Upper lobe of left lung (tissue), 6 donors: ENCODE measurements around the gene ZCCHC7. TPM values are rescaled to one million over a fixed set of nuclear protein-coding genes. Genes with fewer than 3 reads are reported as not detected.

ENCODE experiments used
- ATAC-seq, 2 donors: fragments of 200-7000 bp; cut with Tn5 transposase; one replicate each; pipeline ENCODE4 v1.9.1; 2022; ENCODE audit warnings: mild to moderate bottlenecking in 2 of 2, moderate library complexity in 2 of 2; ENCODE audit not compliant: low FRiP score in 2 of 2
- DNase-seq, 2 donors: peaks; one replicate each; pipeline ENCODE4 v3.0.0-alpha.2; 2019 to 2020
- H3K27ac ChIP-seq, 4 donors: fragments of 200-600 bp; sonication (generic); one replicate each; pipeline ENCODE4 v1.5.1; 2016 to 2019
- H3K27me3 ChIP-seq, 4 donors: fragments of 200-600 bp; sonication (generic); one replicate each; pipeline ENCODE4 v1.5.1; 2017 to 2019
- H3K36me3 ChIP-seq, 4 donors: fragments of 200-600 bp; sonication (generic); one replicate each; pipeline ENCODE4 v1.5.1; 2016 to 2019
- H3K4me1 ChIP-seq, 4 donors: fragments of 200-600 bp; sonication (generic); one replicate each; pipeline ENCODE4 v1.5.1; 2018 to 2019
- H3K4me3 ChIP-seq, 4 donors: fragments of 200-600 bp; sonication (generic); one replicate each; pipeline ENCODE4 v1.5.1; 2017 to 2019; ENCODE audit warnings: mild to moderate bottlenecking in 2 of 4, moderate library complexity in 1 of 4
- H3K9me3 ChIP-seq, 4 donors: fragments of 200-600 bp; sonication (generic); one replicate each; pipeline ENCODE4 v1.5.1; 2018 to 2019
- EP300 ChIP-seq, 4 donors: sonication (generic); formaldehyde crosslinking; IDR thresholded peaks; one replicate each; pipeline ENCODE4 v1.5.1; 2017; ENCODE audit warnings: antibody characterized with exemption in 4 of 4, control low read depth in 2 of 4
- POLR2A ChIP-seq, 4 donors: fragments of 450-650 bp; IDR thresholded peaks; one replicate each; pipeline ENCODE4 v1.5.1; 2016 to 2017; ENCODE audit warnings: antibody characterized with exemption in 4 of 4, mild to moderate bottlenecking in 2 of 4
- POLR2AphosphoS5 ChIP-seq, 2 donors: sonication (generic); formaldehyde crosslinking; IDR thresholded peaks; one replicate each; pipeline ENCODE4 v1.5.1; 2017; ENCODE audit warnings: antibody characterized with exemption in 2 of 2
- WGBS, 2 donors: methylation state at CpG; one replicate each; pipeline ENCODE4 v1.1.5; 2017 to 2018; 5-methylcytosine and 5-hydroxymethylcytosine counted together
- total RNA-seq, 6 donors: library from RNA; depleted of rRNA in 4 of 6; stranded (reverse); fragments of >200 nt in 4 of 6; gene quantifications; one replicate each; pipeline versions ENCODE4 v1.1.0 to v1.2.1, GENCODE V29; 2016 to 2021
- TF ChIP-seq, protein P1 (sequence below), 6 experiments: fragments of 450-650 bp in 4 of 6; fragments of 200-600 bp in 2 of 6; sonication (generic) in 2 of 6; IDR thresholded peaks; one replicate each; pipeline ENCODE4 v1.5.1; 2016 to 2019; ENCODE audit warnings: antibody characterized with exemption in 6 of 6
- donor health status: DM: no; HTN: no; CAD: no; lungs with moderate emphysema.
- donor health status: DM: no; HTN: yes; CAD: no; lungs with severe emphysema.

Gene ZCCHC7
- total RNA-seq, 6 donors from 2014 or later = 11.1 to 44.0 (median 18.7) TPM

DNA sequence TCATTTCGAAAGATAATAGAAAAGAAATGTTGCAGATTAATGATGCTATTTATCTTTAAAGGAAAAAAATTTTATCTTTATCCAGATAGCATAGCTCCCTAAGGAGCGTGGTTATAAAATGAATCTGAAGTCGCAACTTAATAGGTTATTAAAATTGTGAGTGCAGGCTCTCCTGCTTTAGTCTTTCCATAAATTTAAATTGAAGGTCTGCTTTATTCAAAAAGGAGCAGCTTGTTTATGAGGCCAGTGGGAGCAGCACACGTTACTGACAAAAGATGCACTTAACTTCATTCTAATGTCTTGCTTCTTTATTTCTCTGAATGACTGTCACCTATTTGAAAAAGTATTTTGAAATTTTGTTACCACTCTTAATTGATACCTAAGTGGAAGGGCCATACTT is 95.0 kb downstream of the ZCCHC7 start:
- no peak for TF ChIP-seq POLR2A (IDR thresholded peaks at IDR 0.05)
- no peak for TF ChIP-seq POLR2AphosphoS5 (IDR thresholded peaks at IDR 0.05)
- no peaks in the 10 kb centered on the region for H3K36me3 ChIP-seq
- H3K4me1 ChIP-seq = no peaks in the 10 kb centered on the region
- ATAC-seq = no peak
- WGBS, 2 donors = 92 to 94% methylated on average over 4 of the region's 4 CpGs
- H3K27me3 ChIP-seq = no peaks in the 10 kb centered on the region
- no peaks in the 10 kb centered on the region for H3K9me3 ChIP-seq
- H3K4me3 ChIP-seq = no peak overlapping the region
- no peak overlapping the region for H3K27ac ChIP-seq
- no peak for DNase-seq

DNA sequence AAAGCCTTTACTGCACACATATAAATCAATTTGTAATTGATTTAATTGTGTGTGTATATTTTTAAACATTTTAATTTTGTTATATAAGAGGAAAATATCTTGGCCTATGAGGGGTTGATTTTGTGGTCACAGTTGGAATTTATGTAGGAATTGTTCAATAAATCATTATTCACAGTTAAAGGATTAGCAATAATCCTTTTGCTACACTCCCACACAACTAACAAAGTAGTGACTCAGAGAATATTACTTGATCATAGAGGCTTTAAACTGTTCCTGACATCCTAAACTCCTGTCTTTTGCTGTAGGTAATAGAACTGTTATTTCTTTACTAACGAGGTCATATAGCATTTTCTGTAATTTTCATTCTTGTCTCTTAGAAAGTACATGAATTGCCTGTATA is 95.5 kb downstream of the ZCCHC7 start:
- Histone ChIP-seq H3K4me3 (no peak overlapping the region), H3K4me1 (no peaks in the 10 kb centered on the region), H3K27me3 (no peaks in the 10 kb centered on the region), H3K36me3 (no peaks in the 10 kb centered on the region), H3K27ac (no peak overlapping the region), H3K9me3 (no peaks in the 10 kb centered on the region)
- no peak for ATAC-seq
- 91 to 97% methylated on average over 1 of the region's 1 CpG for WGBS, 2 donors
- TF ChIP-seq, protein P1, sequence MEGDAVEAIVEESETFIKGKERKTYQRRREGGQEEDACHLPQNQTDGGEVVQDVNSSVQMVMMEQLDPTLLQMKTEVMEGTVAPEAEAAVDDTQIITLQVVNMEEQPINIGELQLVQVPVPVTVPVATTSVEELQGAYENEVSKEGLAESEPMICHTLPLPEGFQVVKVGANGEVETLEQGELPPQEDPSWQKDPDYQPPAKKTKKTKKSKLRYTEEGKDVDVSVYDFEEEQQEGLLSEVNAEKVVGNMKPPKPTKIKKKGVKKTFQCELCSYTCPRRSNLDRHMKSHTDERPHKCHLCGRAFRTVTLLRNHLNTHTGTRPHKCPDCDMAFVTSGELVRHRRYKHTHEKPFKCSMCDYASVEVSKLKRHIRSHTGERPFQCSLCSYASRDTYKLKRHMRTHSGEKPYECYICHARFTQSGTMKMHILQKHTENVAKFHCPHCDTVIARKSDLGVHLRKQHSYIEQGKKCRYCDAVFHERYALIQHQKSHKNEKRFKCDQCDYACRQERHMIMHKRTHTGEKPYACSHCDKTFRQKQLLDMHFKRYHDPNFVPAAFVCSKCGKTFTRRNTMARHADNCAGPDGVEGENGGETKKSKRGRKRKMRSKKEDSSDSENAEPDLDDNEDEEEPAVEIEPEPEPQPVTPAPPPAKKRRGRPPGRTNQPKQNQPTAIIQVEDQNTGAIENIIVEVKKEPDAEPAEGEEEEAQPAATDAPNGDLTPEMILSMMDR (IDR thresholded peaks at IDR 0.05) = no peak
- TF ChIP-seq EP300 (IDR thresholded peaks at IDR 0.05) (no peak), POLR2A (IDR thresholded peaks at IDR 0.05) (no peak), POLR2AphosphoS5 (IDR thresholded peaks at IDR 0.05) (no peak)
- no peak for DNase-seq

DNA sequence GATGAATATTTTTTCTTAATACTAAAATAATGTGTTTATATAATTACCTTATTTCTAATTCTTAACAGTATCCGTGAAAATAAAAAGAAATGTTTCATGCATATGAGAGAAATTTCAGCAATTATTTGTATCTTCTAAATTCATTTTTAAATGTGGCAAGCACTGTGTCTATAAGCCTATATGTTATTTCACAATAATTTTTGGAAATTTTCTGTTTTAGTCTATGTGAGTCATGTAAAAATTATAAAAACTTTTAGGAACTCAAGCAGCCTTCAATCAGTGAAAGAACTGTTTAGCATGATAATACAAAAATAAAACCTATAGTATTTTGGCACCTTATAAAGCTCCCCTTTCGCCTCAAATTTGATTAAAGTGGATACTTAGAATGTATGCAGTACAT is 96.8 kb downstream of the ZCCHC7 start:
- Histone ChIP-seq H3K27me3 (no peaks in the 10 kb centered on the region), H3K4me1 (no peaks in the 10 kb centered on the region), H3K27ac (no peak overlapping the region), H3K4me3 (no peak overlapping the region), H3K36me3 (no peaks in the 10 kb centered on the region), H3K9me3 (no peaks in the 10 kb centered on the region)
- DNase-seq = no peak
- ATAC-seq = no peak
- TF ChIP-seq, protein P1 (IDR thresholded peaks at IDR 0.05) = no peak
- TF ChIP-seq POLR2A (IDR thresholded peaks at IDR 0.05) (no peak), POLR2AphosphoS5 (IDR thresholded peaks at IDR 0.05) (no peak), EP300 (IDR thresholded peaks at IDR 0.05) (no peak)
- 95 to 96% methylated on average over 2 of the region's 2 CpGs for WGBS, 2 donors

DNA sequence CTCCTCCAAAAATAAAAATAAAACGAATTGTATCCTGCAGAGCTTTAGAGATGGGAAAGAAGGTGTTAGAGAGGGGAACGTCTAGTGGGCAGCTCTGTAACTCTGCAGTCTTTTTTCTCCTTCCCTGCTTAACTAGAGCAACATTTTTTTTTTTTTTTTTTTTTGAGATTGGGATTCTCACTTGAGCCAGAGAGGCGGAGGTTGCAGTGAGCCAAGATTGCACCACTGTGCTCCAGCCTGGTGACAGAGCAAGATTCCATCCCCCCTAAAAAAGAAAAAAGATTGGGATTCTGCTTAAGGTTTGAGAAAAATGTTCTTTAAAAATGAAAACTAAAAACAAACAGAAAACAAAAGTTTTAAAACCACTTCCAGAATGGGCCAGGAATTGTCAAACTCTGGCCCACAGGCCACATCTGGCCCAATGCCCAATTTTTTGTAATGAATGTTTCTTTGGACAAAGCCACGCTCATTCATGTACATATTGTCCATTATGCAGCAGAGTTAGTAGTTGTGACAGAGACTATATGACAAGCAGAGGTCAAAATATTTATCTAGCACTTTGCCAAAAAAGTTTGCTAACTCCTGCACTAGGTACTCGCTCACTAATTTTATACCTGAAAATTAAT is 98.5 kb downstream of the ZCCHC7 start:
- WGBS, 2 donors = 78 to 80% methylated on average over 5 of the region's 5 CpGs
- no peak for DNase-seq

DNA sequence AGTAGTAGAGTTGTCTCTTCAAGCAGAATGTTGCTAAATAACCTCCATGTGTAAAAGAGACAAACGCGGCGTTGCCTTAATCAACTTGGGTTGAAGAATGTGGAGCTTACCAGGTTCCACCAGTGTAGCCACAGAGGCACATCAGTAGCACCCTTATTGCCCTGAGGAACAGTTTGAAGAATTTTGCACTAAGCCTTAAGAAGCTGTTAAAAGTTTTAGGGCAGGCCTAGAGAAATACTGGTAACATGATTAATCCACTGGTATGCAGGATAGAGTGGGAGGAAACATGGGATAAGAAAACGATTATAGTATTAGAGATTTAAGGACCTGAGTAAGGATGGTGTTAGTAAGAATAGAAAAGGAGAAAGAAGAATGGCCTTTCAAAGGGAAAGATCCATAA is 100.6 kb downstream of the ZCCHC7 start:
- no peak for ATAC-seq
- TF ChIP-seq, protein P1 (IDR thresholded peaks at IDR 0.05) = no peak
- 94 to 96% methylated on average over 4 of the region's 4 CpGs for WGBS, 2 donors

More for the DNA sequence above, 98.5 kb downstream of the ZCCHC7 start:
- no peak overlapping the region for H3K27ac ChIP-seq
- H3K4me3 ChIP-seq = no peak overlapping the region
- no peak for ATAC-seq
- H3K4me1 ChIP-seq = no peaks in the 10 kb centered on the region
- H3K27me3 ChIP-seq = no peaks in the 10 kb centered on the region
- TF ChIP-seq POLR2AphosphoS5 (IDR thresholded peaks at IDR 0.05) (no peak), EP300 (IDR thresholded peaks at IDR 0.05) (no peak), POLR2A (IDR thresholded peaks at IDR 0.05) (no peak)
- TF ChIP-seq, protein P1 (IDR thresholded peaks at IDR 0.05) = no peak
- no peaks in the 10 kb centered on the region for H3K9me3 ChIP-seq
- H3K36me3 ChIP-seq = no peaks in the 10 kb centered on the region

More for the DNA sequence above, 100.6 kb downstream of the ZCCHC7 start:
- Histone ChIP-seq H3K27ac (no peak overlapping the region), H3K9me3 (no peaks in the 10 kb centered on the region), H3K4me1 (no peaks in the 10 kb centered on the region), H3K4me3 (no peak overlapping the region), H3K36me3 (no peaks in the 10 kb centered on the region), H3K27me3 (no peaks in the 10 kb centered on the region)
- no peak for DNase-seq
